ENCODE measurements around the gene CASP3. TPM values are rescaled to one million over a fixed set of nuclear protein-coding genes. Genes with fewer than 3 reads are reported as not detected.

Gene CASP3
- total and polyA plus RNA-seq, 9 of the 15 experiments (the other 6 are each of a cell fraction or from before 2014, with no cell fraction given), result 17.6 to 40.1 (median 31.8) TPM

DNA sequence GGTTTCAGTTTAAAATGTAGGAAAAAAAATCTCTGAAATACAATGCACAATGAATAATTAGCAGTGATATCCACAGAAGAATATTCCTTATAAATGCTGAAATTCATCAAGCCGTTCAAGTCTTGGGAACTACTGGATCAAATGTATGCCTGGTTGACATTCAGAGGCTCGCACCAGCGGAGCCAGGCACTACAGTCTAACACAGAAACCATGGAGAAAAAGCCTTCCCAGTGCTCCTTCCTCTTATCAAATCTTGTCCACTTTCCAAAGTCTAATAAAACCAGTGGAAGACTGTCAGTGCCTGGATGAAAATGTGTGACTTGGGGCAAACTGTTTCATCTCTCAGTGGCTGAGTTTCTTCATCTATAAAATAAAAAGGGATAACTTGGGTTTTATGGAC, 48.7 kb upstream of the CASP3 start (continued):
- TF ChIP-seq, protein P1, sequence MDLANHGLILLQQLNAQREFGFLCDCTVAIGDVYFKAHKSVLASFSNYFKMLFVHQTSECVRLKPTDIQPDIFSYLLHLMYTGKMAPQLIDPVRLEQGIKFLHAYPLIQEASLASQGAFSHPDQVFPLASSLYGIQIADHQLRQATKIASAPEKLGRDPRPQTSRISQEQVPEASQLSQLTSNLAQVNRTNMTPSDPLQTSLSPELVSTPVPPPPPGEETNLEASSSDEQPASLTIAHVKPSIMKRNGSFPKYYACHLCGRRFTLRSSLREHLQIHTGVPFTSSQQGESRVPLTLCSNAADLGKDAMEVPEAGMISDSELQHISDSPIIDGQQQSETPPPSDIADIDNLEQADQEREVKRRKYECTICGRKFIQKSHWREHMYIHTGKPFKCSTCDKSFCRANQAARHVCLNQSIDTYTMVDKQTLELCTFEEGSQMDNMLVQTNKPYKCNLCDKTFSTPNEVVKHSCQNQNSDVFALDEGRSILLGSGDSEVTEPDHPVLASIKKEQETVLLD (IDR thresholded peaks at IDR 0.05), result no peak
- TF ChIP-seq CCNT2 (IDR thresholded peaks at IDR 0.05; ENCODE audit: borderline replicate concordance, extremely low read depth, insufficient read length, low read depth, low read length), result no peak
- TF ChIP-seq ZNF551 (CRISPR knock-in tag; IDR thresholded peaks at IDR 0.05), result no peak
- TF ChIP-seq SMAD1 (IDR thresholded peaks at IDR 0.05; ENCODE audit: low read depth, low read length, partially characterized antibody), result no peak
- no peak for TF ChIP-seq JUN (IDR thresholded peaks at IDR 0.05; ENCODE audit: borderline replicate concordance, low read depth, low read length)
- TF ChIP-seq JUN (CRISPR knock-in tag; IDR thresholded peaks at IDR 0.05; ENCODE audit: borderline replicate concordance), result no peak
- TF ChIP-seq, protein P2, sequence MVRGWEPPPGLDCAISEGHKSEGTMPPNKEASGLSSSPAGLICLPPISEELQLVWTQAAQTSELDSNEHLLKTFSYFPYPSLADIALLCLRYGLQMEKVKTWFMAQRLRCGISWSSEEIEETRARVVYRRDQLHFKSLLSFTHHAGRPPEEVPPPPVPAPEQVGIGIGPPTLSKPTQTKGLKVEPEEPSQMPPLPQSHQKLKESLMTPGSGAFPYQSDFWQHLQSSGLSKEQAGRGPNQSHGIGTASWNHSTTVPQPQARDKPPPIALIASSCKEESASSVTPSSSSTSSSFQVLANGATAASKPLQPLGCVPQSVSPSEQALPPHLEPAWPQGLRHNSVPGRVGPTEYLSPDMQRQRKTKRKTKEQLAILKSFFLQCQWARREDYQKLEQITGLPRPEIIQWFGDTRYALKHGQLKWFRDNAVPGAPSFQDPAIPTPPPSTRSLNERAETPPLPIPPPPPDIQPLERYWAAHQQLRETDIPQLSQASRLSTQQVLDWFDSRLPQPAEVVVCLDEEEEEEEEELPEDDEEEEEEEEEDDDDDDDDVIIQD (CRISPR knock-in tag; IDR thresholded peaks at IDR 0.05), result no peak
- no peak for TF ChIP-seq PPARD (CRISPR knock-in tag; IDR thresholded peaks at IDR 0.05)
- no peak for TF ChIP-seq ZFX (CRISPR knock-in tag; IDR thresholded peaks at IDR 0.05)
- TF ChIP-seq, protein P3, sequence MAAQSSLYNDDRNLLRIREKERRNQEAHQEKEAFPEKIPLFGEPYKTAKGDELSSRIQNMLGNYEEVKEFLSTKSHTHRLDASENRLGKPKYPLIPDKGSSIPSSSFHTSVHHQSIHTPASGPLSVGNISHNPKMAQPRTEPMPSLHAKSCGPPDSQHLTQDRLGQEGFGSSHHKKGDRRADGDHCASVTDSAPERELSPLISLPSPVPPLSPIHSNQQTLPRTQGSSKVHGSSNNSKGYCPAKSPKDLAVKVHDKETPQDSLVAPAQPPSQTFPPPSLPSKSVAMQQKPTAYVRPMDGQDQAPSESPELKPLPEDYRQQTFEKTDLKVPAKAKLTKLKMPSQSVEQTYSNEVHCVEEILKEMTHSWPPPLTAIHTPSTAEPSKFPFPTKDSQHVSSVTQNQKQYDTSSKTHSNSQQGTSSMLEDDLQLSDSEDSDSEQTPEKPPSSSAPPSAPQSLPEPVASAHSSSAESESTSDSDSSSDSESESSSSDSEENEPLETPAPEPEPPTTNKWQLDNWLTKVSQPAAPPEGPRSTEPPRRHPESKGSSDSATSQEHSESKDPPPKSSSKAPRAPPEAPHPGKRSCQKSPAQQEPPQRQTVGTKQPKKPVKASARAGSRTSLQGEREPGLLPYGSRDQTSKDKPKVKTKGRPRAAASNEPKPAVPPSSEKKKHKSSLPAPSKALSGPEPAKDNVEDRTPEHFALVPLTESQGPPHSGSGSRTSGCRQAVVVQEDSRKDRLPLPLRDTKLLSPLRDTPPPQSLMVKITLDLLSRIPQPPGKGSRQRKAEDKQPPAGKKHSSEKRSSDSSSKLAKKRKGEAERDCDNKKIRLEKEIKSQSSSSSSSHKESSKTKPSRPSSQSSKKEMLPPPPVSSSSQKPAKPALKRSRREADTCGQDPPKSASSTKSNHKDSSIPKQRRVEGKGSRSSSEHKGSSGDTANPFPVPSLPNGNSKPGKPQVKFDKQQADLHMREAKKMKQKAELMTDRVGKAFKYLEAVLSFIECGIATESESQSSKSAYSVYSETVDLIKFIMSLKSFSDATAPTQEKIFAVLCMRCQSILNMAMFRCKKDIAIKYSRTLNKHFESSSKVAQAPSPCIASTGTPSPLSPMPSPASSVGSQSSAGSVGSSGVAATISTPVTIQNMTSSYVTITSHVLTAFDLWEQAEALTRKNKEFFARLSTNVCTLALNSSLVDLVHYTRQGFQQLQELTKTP (IDR thresholded peaks at IDR 0.05; ENCODE audit: low read depth in 1 of 2, partially characterized antibody in 2 of 2), result no peak
